ENCODE measurements around the gene STX8.

STX8 gene

DNA sequence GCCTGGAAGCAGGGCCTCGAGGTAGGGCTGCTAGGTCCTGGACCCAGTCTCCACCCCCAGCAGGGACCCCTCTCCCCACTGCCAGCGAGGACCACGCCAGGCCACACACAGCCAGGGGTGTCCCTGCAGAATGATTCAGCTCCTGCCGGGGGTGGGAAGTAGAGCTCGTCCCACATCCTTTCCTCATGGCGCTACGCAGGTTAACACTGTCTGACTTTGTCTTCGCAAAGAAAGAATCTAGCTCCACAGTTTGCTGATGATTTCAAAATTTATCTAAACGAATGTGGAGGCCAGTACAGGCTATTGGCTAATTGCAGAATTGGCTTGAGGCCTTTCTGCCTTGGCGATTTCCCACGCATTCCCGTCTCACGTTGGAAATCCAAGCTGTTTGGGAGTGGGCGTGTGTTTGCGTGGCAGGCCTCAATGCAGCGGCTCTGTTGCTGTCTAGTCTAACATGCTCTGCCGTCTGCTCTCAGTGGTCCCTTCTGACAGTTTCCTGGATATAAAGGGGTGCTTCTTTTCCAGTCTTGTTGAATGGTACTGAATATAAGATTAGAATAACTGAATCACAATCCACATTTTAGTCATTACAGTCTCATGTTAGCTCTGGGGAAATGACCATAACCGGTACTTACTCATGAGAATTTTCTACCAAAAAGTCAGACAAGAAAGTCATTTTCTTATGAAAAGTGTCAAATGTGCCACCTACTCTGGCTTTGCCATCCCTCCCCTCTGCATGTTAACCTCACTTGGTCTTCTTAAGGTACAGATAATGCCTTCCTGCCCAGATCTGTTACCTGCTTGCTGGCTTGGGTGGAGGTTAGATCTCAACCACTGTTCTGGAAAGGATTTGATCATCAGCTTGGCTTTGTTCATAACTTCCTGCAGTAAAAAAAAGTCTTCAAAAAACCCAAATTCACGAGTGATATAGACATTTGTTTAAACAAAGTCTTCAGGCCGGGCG lies 301.9 kb downstream of the STX8 start:
- H3K4me3 ChIP-seq (ENCODE audit: low read depth, low read length): no peak overlapping the region
- TF ChIP-seq, protein P1, sequence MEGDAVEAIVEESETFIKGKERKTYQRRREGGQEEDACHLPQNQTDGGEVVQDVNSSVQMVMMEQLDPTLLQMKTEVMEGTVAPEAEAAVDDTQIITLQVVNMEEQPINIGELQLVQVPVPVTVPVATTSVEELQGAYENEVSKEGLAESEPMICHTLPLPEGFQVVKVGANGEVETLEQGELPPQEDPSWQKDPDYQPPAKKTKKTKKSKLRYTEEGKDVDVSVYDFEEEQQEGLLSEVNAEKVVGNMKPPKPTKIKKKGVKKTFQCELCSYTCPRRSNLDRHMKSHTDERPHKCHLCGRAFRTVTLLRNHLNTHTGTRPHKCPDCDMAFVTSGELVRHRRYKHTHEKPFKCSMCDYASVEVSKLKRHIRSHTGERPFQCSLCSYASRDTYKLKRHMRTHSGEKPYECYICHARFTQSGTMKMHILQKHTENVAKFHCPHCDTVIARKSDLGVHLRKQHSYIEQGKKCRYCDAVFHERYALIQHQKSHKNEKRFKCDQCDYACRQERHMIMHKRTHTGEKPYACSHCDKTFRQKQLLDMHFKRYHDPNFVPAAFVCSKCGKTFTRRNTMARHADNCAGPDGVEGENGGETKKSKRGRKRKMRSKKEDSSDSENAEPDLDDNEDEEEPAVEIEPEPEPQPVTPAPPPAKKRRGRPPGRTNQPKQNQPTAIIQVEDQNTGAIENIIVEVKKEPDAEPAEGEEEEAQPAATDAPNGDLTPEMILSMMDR (IDR thresholded peaks at IDR 0.05; ENCODE audit: low read depth, low read length): no peak

DNA sequence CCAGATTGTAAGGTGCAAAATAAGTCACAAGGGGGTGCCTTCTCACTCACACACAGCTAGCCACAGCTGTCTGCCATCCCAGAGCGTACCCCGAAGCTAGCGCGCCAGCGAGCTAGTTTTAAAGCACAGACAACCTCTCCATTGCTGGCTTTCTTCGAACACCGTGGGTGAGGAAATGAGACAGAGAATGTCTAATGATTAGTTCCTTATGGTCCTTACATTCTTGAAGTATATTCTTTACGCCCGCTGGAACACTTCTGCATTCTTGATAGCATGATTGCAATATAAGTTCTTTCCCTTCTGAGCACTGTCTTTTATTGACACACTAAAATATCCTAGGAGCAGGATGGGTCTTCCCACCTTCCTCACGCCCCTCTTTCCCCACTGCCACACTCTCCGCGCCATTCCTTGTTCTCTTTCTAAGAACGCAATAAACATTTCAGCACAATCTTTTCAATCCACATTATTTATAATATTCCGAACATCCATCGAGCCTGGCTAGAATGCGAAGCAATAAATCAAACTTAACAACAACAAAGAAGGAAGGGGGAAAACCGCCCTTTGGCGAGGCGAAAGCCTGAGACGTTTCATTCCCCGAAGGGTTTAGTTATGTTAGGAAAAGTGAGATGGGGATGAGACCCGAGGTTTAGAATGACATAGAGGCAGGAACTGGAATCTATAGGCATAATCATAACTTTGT lies 303.0 kb downstream of the STX8 start:
- H3K4me3 ChIP-seq (ENCODE audit: low read depth, low read length): no peak overlapping the region
- TF ChIP-seq, protein P1 (IDR thresholded peaks at IDR 0.05; ENCODE audit: low read depth, low read length): no peak

GRCh38 chr17:9271989-9272388 lies 303.6 kb downstream of the STX8 start:
- H3K4me3 ChIP-seq (ENCODE audit: low read depth, low read length): no peak overlapping the region
- TF ChIP-seq, protein P1 (IDR thresholded peaks at IDR 0.05; ENCODE audit: low read depth, low read length): no peak

- H3K4me3 ChIP-seq (ENCODE audit: low read depth, low read length): no peak overlapping the region
- TF ChIP-seq, protein P1 (IDR thresholded peaks at IDR 0.05; ENCODE audit: low read depth, low read length): no peak
Measured at GRCh38 chr17:9270921-9271320, 304.7 kb downstream of the STX8 start.

DNA sequence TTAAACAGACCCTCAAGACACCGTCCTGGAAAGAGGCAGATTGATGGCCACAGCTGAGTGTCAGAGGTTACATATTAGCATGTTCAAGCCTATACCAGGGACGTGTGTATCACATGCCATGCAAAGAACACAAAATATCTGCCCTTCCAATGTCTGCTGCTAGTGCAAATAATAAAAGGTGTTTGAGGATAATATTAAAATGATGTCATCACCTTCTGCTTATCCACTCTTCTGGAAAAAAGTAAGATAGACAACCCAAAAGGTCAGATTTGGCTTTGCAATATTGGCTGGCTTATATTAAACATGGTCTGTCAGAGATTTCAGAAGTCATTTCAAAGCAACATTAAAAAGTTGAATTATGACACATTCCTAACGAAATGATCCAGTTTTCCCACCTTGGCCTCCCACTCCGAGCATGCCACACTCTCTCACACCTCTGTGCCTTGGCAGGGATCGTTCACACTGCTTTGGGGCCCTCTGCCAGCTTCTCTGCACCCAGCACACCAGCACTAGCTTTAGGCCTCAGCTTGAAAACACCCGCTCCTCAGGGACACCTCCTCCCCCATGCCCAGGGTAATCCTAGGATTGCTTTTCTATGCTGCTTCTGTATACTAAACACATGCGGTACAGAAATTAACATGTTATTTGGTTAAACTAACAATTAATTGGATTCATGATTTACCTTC lies 306.1 kb downstream of the STX8 start:
- TF ChIP-seq, protein P1 (IDR thresholded peaks at IDR 0.05; ENCODE audit: low read depth, low read length): no peak
- no peak overlapping the region for H3K4me3 ChIP-seq (ENCODE audit: low read depth, low read length)

GRCh38 chr17:9268546-9268945 lies 307.1 kb downstream of the STX8 start:
- TF ChIP-seq, protein P1 (IDR thresholded peaks at IDR 0.05; ENCODE audit: low read depth, low read length): no peak
- no peak overlapping the region for H3K4me3 ChIP-seq (ENCODE audit: low read depth, low read length)
